OCI-LY1 (cell line): Measurements from ENCODE around the gene CDC37.

ENCODE experiments used
- CTCF ChIP-seq: fragments of 200-600 bp; sonication (generic), shearing (Covaris generic); IDR thresholded peaks from 2 replicates; pipeline ENCODE4 v1.5.1; 2017; ENCODE audit warnings: mild to moderate bottlenecking, antibody characterized with exemption, low read length, moderate library complexity, mixed read lengths
- EZH2 ChIP-seq: fragments of 200-600 bp; sonication (generic), shearing (Covaris generic); IDR thresholded peaks from 2 replicates; pipeline ENCODE4 v1.8.0; 2017; ENCODE audit warnings: borderline replicate concordance, mixed run types, mild to moderate bottlenecking, antibody characterized with exemption, low read length, moderate library complexity, mixed read lengths

GRCh38 chr19:10395436-10395835, 7.9 kb downstream of the CDC37 start:
- TF ChIP-seq CTCF = no peak
- no peak for TF ChIP-seq EZH2
